GM06990 (cell line): ENCODE measurements around the gene PPP1CC.

Source experiments
- DNase-seq: peaks from one replicate; pipeline ENCODE4 v3.0.0-alpha.2; 2011; ENCODE audit not compliant: insufficient read length; ENCODE audit errors: extremely low read depth
- H3K27me3 ChIP-seq: replicated peaks from 2 replicates; pipeline ENCODE4 v1.6.0; 2011; ENCODE audit warnings: low read length; ENCODE audit not compliant: control insufficient read depth, insufficient read depth
- H3K36me3 ChIP-seq: 2 replicates; pipeline ENCODE4 v1.5.1; 2011; ENCODE audit warnings: low read length; ENCODE audit not compliant: control insufficient read depth, insufficient read depth
- H3K4me3 ChIP-seq: replicated peaks from 2 replicates; pipeline ENCODE4 v1.5.1; 2011; ENCODE audit warnings: low read depth, mild to moderate bottlenecking, control low read depth, low read length
- CTCF ChIP-seq: IDR thresholded peaks from 2 replicates; pipeline ENCODE4 v1.5.1; 2011; ENCODE audit warnings: low read length, control low read depth, mild to moderate bottlenecking, inconsistent platforms; ENCODE audit not compliant: insufficient read depth, poor library complexity, severe bottlenecking

PPP1CC gene

GRCh38 chr12:110688446-110689280 is 54.0 kb downstream of the PPP1CC start, which contains the start of gene HVCN1:
HVCN1 (minus strand) TSS chr12:110689115; CDS start chr12:110683245, 5,870 bp downstream.
- Histone ChIP-seq H3K4me3 (peak within 1 kb of the TSS; percentile 98), H3K27me3 (no peaks in the 10 kb centered on the region), H3K36me3 (peaks cover 2% of the 10 kb centered on the region; the same call in 1 of the 2 replicates)
- DNase-seq, result peak; percentile 54
- no peak for TF ChIP-seq CTCF

- Histone ChIP-seq H3K27me3 (no peaks in the 10 kb centered on the region), H3K4me3 (peak overlapping the region; percentile 98), H3K36me3 (peaks cover 3% of the 10 kb centered on the region)
- DNase-seq, result no peak
- no peak for TF ChIP-seq CTCF
Observed at GRCh38 chr12:110687396-110688169, 55.1 kb downstream of the PPP1CC start.

GRCh38 chr12:110686294-110686903 is 56.3 kb downstream of the PPP1CC start:
- H3K4me3 ChIP-seq, result peak overlapping the region; percentile 98
- peaks cover 6% of the 10 kb centered on the region for H3K36me3 ChIP-seq
- no peak for DNase-seq
- H3K27me3 ChIP-seq, result no peaks in the 10 kb centered on the region
- no peak for TF ChIP-seq CTCF

GRCh38 chr12:110684312-110684836 is 58.3 kb downstream of the PPP1CC start:
- no peak for DNase-seq
- no peaks in the 10 kb centered on the region for H3K27me3 ChIP-seq
- no peak for TF ChIP-seq CTCF
- peaks cover 8% of the 10 kb centered on the region for H3K36me3 ChIP-seq
- peak overlapping the region; percentile 44 for H3K4me3 ChIP-seq

GRCh38 chr12:110683888-110684287 is 58.8 kb downstream of the PPP1CC start:
- Histone ChIP-seq H3K4me3 (no peak overlapping the region; the same call in 1 of the 2 replicates), H3K27me3 (no peaks in the 10 kb centered on the region), H3K36me3 (peaks cover 11% of the 10 kb centered on the region)
- no peak for TF ChIP-seq CTCF
- no peak for DNase-seq
